ENCODE data around the gene SCTR.

- no peak for TF ChIP-seq POLR2A (IDR thresholded peaks at IDR 0.05; ENCODE audit: extremely low read depth, insufficient read length)
- no peak for TF ChIP-seq MAX (IDR thresholded peaks at IDR 0.05; ENCODE audit: low read depth, low read length)
- TF ChIP-seq CTCF (IDR thresholded peaks at IDR 0.05; ENCODE audit: low read depth, low read length), result no peak
- TF ChIP-seq MYC (IDR thresholded peaks at IDR 0.05; ENCODE audit: low read depth, low read length), result no peak
These were observed 122.2 kb downstream of the SCTR start for GRCh38 chr2:119402106-119402505.
